SK-N-SH (cell line): ENCODE measurements around the gene C1QTNF4.

ENCODE experiments used
- ELF1 ChIP-seq: IDR thresholded peaks from 2 replicates; pipeline ENCODE4 v1.4.0; 2012
- RAD21 ChIP-seq: IDR thresholded peaks from 2 replicates; pipeline ENCODE4 v1.6.1; 2012; ENCODE audit warnings: mild to moderate bottlenecking, low read length
- SIN3A ChIP-seq: IDR thresholded peaks from 2 replicates; pipeline ENCODE4 v1.6.1; 2012; ENCODE audit warnings: low read depth, mild to moderate bottlenecking, low read length, moderate library complexity, borderline replicate concordance
- YY1 ChIP-seq: IDR thresholded peaks from 2 replicates; pipeline ENCODE4 v1.4.0; 2012; ENCODE audit warnings: low read depth, mild to moderate bottlenecking
- TF ChIP-seq, protein P1 (sequence below): IDR thresholded peaks from 2 replicates; pipeline ENCODE4 v1.6.1; 2012; ENCODE audit warnings: mild to moderate bottlenecking, low read depth, low read length, moderate library complexity
- TF ChIP-seq, protein P2 (sequence below): fragments of 200-600 bp; sonication (generic); IDR thresholded peaks from 2 replicates; pipeline ENCODE4 v1.6.1; 2017; ENCODE audit warnings: antibody characterized with exemption, mild to moderate bottlenecking, moderate library complexity
- TF ChIP-seq, protein P3 (sequence below): IDR thresholded peaks from 2 replicates; pipeline ENCODE4; 2012
- TF ChIP-seq, protein P4 (sequence below): fragments of 150-350 bp; IDR thresholded peaks from 2 replicates; pipeline ENCODE4 v1.6.1; 2016; ENCODE audit warnings: mild to moderate bottlenecking, low read depth, low read length

DNA sequence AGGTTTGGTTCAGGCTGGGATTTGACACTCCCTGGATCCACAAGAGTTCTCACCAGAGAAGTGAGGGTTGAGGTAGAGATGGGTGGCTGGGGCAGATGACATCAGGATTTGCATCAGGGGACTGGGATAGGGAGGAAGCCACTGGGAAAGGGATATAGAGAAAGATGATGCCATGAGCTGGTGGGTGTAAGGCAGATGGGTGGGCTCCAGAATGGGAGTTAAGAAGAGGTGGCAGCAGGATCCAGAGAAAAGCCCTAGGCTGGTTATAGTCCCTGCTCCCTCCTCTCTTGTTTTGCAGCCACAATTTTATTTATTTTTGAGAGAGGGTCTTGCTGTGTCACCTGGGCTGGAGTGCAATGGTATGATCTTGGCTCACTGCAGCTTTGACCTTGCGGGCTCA is 1.8 kb upstream of the C1QTNF4 start:
- TF ChIP-seq, protein P1, sequence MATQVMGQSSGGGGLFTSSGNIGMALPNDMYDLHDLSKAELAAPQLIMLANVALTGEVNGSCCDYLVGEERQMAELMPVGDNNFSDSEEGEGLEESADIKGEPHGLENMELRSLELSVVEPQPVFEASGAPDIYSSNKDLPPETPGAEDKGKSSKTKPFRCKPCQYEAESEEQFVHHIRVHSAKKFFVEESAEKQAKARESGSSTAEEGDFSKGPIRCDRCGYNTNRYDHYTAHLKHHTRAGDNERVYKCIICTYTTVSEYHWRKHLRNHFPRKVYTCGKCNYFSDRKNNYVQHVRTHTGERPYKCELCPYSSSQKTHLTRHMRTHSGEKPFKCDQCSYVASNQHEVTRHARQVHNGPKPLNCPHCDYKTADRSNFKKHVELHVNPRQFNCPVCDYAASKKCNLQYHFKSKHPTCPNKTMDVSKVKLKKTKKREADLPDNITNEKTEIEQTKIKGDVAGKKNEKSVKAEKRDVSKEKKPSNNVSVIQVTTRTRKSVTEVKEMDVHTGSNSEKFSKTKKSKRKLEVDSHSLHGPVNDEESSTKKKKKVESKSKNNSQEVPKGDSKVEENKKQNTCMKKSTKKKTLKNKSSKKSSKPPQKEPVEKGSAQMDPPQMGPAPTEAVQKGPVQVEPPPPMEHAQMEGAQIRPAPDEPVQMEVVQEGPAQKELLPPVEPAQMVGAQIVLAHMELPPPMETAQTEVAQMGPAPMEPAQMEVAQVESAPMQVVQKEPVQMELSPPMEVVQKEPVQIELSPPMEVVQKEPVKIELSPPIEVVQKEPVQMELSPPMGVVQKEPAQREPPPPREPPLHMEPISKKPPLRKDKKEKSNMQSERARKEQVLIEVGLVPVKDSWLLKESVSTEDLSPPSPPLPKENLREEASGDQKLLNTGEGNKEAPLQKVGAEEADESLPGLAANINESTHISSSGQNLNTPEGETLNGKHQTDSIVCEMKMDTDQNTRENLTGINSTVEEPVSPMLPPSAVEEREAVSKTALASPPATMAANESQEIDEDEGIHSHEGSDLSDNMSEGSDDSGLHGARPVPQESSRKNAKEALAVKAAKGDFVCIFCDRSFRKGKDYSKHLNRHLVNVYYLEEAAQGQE: no peak
- TF ChIP-seq, protein P2, sequence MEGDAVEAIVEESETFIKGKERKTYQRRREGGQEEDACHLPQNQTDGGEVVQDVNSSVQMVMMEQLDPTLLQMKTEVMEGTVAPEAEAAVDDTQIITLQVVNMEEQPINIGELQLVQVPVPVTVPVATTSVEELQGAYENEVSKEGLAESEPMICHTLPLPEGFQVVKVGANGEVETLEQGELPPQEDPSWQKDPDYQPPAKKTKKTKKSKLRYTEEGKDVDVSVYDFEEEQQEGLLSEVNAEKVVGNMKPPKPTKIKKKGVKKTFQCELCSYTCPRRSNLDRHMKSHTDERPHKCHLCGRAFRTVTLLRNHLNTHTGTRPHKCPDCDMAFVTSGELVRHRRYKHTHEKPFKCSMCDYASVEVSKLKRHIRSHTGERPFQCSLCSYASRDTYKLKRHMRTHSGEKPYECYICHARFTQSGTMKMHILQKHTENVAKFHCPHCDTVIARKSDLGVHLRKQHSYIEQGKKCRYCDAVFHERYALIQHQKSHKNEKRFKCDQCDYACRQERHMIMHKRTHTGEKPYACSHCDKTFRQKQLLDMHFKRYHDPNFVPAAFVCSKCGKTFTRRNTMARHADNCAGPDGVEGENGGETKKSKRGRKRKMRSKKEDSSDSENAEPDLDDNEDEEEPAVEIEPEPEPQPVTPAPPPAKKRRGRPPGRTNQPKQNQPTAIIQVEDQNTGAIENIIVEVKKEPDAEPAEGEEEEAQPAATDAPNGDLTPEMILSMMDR: no peak
- TF ChIP-seq ELF1: no peak
- no peak for TF ChIP-seq RAD21
- TF ChIP-seq, protein P3, sequence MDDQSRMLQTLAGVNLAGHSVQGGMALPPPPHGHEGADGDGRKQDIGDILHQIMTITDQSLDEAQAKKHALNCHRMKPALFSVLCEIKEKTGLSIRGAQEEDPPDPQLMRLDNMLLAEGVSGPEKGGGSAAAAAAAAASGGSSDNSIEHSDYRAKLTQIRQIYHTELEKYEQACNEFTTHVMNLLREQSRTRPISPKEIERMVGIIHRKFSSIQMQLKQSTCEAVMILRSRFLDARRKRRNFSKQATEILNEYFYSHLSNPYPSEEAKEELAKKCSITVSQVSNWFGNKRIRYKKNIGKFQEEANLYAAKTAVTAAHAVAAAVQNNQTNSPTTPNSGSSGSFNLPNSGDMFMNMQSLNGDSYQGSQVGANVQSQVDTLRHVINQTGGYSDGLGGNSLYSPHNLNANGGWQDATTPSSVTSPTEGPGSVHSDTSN: no peak
- TF ChIP-seq, protein P4, sequence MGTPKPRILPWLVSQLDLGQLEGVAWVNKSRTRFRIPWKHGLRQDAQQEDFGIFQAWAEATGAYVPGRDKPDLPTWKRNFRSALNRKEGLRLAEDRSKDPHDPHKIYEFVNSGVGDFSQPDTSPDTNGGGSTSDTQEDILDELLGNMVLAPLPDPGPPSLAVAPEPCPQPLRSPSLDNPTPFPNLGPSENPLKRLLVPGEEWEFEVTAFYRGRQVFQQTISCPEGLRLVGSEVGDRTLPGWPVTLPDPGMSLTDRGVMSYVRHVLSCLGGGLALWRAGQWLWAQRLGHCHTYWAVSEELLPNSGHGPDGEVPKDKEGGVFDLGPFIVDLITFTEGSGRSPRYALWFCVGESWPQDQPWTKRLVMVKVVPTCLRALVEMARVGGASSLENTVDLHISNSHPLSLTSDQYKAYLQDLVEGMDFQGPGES: no peak
- TF ChIP-seq SIN3A: no peak
- TF ChIP-seq YY1: no peak
